NB4 (cell line): ENCODE measurements around the gene CCNYL1.
"Not testable (repeated sequence)": the region's sequence is repeated elsewhere in the genome, so short reads cannot be mapped to it uniquely, and the experiment has no call there.

Experiments
- DNase-seq: peaks from one replicate; pipeline ENCODE4 v3.0.0; 2010; ENCODE audit warnings: low read depth
- H3K4me3 ChIP-seq: one replicate; pipeline ENCODE4 v1.5.1; 2011; ENCODE audit warnings: mild to moderate bottlenecking, low read depth, low read length, moderate library complexity
- MYC ChIP-seq: IDR thresholded peaks from 2 replicates; pipeline ENCODE4 v1.6.1; 2011; ENCODE audit warnings: low read depth, low read length
- POLR2A ChIP-seq: IDR thresholded peaks from 2 replicates; pipeline ENCODE4 v1.6.1; 2011; ENCODE audit warnings: mild to moderate bottlenecking; ENCODE audit not compliant: insufficient read length; ENCODE audit errors: extremely low read depth
- TF ChIP-seq, protein P1 (sequence below): IDR thresholded peaks from 2 replicates; pipeline ENCODE4 v1.6.1; 2011; ENCODE audit warnings: low read depth, low read length
- TF ChIP-seq, protein P2 (sequence below): IDR thresholded peaks from one replicate; pipeline ENCODE4 v1.5.1; 2012; ENCODE audit warnings: low read depth, low read length

CCNYL1 gene

DNA sequence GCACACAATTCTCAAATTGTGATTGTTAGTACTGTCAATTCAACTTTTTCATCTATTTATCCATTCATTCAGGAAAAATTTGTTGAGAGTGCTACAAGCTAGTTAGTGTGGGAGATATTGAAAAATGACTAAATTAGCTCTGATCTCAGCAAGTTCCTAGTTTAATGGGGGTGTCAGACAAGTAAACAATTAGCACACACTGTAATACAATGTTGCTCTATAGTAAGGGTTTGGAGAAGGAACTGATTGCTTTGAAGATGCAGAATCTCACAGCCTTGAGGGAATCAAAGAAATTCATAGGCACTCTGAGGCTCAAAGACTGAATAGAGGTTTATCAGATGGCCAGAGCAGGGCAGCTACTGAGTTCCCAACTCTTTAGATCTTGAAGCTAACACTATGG is 6.8 kb upstream of the CCNYL1 start:
- H3K4me3 ChIP-seq: no peak overlapping the region
- TF ChIP-seq, protein P1, sequence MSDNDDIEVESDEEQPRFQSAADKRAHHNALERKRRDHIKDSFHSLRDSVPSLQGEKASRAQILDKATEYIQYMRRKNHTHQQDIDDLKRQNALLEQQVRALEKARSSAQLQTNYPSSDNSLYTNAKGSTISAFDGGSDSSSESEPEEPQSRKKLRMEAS: no peak
- TF ChIP-seq POLR2A (no peak), MYC (no peak)
- TF ChIP-seq, protein P2, sequence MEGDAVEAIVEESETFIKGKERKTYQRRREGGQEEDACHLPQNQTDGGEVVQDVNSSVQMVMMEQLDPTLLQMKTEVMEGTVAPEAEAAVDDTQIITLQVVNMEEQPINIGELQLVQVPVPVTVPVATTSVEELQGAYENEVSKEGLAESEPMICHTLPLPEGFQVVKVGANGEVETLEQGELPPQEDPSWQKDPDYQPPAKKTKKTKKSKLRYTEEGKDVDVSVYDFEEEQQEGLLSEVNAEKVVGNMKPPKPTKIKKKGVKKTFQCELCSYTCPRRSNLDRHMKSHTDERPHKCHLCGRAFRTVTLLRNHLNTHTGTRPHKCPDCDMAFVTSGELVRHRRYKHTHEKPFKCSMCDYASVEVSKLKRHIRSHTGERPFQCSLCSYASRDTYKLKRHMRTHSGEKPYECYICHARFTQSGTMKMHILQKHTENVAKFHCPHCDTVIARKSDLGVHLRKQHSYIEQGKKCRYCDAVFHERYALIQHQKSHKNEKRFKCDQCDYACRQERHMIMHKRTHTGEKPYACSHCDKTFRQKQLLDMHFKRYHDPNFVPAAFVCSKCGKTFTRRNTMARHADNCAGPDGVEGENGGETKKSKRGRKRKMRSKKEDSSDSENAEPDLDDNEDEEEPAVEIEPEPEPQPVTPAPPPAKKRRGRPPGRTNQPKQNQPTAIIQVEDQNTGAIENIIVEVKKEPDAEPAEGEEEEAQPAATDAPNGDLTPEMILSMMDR: no peak
- no peak for DNase-seq

DNA sequence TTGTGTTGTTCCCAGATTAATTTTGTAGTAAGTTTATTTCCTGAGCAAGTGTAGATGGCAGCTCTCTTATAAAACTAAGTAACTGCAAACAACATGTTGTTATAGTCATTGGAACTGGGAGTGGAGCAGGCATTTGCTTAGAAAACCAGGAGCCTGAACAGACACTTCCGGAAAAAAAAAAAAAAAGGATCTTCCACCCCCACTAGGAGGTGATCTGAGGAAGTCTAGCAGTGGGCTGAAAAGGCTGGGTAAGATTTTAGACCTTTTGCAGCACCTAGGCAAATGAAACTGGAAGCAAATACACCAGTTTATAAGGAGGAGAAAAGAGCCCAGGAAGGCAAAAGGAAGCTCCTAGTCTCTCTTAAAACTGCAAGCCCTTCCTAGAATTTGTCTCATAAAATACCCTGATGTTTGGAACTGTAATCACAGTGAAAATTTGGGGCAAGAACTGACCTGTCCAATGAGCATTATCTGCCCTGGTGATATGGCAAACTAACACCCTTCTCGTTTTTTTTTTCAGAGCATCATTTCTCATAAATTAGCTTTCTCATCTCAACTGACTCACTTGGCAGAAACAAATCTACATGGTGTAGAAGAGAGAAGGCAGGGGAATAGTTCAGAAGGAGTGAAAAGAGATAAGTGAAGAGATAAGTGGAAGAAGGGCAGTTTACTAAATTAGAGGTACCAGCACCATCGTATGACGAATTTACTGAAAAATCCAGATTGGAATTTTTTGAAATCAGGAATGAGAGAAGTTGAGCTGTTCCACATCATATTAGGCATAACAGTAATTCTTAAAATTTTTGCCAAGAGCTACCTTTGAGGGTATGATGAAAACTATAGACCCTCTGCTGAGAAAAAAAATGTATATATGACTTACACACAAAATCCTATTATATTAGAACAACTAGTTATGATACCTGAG is 4.2 kb upstream of the CCNYL1 start:
- peak; percentile 35 for DNase-seq
- H3K4me3 ChIP-seq: no peak overlapping the region
- TF ChIP-seq POLR2A (no peak), MYC (no peak)
- TF ChIP-seq, protein P1: no peak
- TF ChIP-seq, protein P2: no peak

DNA sequence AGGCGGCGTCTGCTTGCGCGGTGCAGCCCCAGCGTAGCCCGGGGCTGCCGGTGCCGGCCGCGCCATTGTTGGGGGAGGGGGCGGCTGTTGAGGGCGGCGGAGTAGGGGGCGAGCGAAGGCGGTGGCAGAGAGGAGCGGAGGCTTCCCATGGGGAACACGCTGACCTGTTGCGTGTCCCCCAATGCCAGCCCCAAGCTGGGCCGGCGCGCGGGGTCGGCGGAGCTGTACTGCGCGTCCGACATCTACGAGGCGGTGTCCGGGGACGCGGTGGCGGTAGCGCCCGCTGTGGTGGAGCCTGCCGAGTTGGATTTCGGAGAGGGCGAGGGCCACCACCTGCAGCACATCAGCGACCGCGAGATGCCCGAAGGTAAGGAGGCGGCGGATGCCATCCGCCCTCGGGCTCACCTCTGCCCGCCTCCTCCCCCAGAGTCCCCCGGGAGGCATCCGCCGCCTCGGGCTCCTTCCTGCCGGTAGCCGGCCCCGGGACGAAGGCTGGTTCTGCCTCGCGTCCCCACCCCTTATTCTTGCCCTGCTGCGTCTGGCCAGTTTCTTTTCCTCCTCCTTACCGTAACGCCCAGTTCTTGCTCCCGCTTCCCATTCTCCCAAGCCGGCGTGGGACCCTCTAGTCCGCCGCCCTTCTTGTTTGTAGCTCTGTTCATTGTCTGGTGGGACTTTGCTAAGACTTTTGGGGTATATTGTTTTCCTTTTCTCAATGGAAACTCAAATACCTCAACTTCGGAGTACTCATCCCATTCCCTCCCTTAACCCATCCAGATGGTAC is 500 bp downstream of the CCNYL1 start:
- H3K4me3 ChIP-seq: peak overlapping the region; percentile 74
- DNase-seq: peak; percentile 72
- no peak for TF ChIP-seq POLR2A
- TF ChIP-seq, protein P1: no peak

DNA sequence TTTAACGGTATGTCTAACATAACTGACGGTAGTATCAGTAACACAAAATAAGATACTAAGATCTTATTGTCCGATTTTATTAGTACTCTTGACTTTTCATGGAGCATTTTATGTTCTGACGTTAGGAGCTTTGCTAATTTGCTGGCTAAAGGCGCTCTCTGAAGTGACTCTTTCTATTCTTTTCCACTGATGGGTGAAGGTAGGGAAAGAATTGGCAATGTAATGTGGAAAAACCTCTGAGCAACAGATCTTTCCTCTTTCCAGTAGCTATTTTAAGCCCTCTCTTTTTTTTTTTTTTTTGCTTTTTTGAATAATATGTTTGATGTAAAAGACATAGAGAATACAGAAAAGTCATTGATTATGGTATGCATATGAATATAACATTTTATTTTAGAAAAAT is 4.6 kb downstream of the CCNYL1 start:
- no peak for DNase-seq
- no peak overlapping the region for H3K4me3 ChIP-seq
- TF ChIP-seq, protein P1: no peak
- TF ChIP-seq MYC (no peak), POLR2A (no peak)
- TF ChIP-seq, protein P2: no peak

DNA sequence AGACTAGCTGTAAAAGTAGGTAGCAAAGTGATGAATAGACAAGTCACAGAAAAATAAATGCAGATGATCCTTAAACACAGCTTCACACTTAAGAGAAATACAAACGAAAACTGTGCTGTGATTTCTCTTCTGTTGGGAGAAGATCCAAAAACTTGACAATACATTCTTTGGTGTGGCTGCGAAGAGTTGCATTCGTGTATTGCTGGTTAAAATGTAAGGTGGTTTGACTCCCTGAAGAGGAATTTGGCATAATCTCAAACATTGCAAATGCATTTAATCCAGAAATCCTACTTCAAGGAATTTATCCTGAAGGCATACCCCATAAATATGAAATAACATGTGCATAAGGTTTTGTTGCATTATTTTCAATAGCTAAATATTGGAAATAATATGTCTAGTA is 7.1 kb downstream of the CCNYL1 start:
- TF ChIP-seq, protein P2: no peak
- TF ChIP-seq, protein P1: no peak
- no peak for TF ChIP-seq POLR2A
- TF ChIP-seq MYC: no peak

DNA sequence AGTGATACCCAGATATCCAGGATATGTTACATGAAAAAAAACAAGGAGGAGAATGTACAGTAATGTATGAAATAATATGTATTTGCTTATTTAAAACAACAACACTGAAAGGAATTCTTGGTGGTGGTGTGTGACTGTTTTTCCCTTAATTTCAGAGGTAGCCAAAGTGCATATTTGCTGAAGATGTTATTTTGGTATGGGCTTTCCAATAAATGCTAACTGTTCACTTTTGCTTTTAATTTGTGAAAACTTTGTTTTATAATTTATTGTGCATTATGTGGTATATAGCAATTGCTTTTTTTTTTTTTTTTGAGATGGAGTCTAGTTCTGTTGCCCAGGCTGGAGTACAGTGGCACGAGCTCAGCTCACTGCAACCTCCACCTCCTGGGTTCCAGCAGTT is 7.6 kb downstream of the CCNYL1 start:
- DNase-seq: no peak
- no peak for TF ChIP-seq POLR2A
- TF ChIP-seq, protein P1: no peak
- no peak for TF ChIP-seq MYC
- TF ChIP-seq, protein P2: no peak
- H3K4me3 ChIP-seq: no peak overlapping the region

More for the DNA sequence above, 7.1 kb downstream of the CCNYL1 start:
- DNase-seq: no peak
- H3K4me3 ChIP-seq: no peak overlapping the region

DNA sequence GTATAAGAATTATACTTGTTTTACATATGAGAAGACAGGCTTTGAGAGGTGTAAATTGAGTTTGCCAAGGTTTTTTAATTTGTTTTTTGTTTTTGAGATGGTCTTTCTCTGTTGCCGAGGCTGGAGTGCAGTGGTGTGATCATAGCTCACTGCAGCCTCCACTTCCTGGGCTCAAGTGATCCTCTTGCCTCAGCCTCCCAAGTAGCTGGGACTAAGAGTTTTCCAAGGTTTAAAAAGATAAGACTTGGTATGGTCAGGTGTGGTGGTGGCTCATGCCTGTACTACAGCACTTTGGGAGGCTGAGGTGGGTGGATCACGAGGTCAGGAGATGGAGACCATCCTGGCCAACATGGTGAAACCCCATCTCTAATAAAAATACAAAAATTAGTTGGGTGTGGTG is 8.2 kb downstream of the CCNYL1 start:
- DNase-seq, H3K4me3 ChIP-seq: not testable (repeated sequence)
